HFFc6 (cell line): ENCODE data around the gene POC5. TPM values are rescaled to one million over a fixed set of nuclear protein-coding genes. Genes with fewer than 3 reads are reported as not detected.

Experiments
- DNase-seq: peaks from one replicate; pipeline ENCODE4 v3.0.0-alpha.2; 2018
- H3K27ac Mint-ChIP-seq: 2 replicates; pipeline ENCODE4 v1.8.0; 2020; ENCODE audit warnings: mild to moderate bottlenecking, mixed read lengths
- H3K27me3 Mint-ChIP-seq: 2 replicates; pipeline ENCODE4 v1.8.0; 2021; ENCODE audit warnings: mild to moderate bottlenecking, moderate library complexity, mixed read lengths; ENCODE audit not compliant: insufficient read depth
- H3K36me3 Mint-ChIP-seq: 2 replicates; pipeline ENCODE4 v1.8.0; 2021; ENCODE audit warnings: low read depth, mixed read lengths
- H3K4me1 Mint-ChIP-seq: 2 replicates; pipeline ENCODE4 v1.8.0; 2020; ENCODE audit warnings: low read depth, mixed read lengths
- H3K4me3 Mint-ChIP-seq: 2 replicates; pipeline ENCODE4 v1.8.0; 2020; ENCODE audit warnings: mild to moderate bottlenecking, moderate library complexity, mixed read lengths
- H3K9me3 Mint-ChIP-seq: 2 replicates; pipeline ENCODE4 v1.8.0; 2020; ENCODE audit warnings: mild to moderate bottlenecking, mixed read lengths
- long read RNA-seq: library from polyadenylated mRNA; unstranded; transcript quantifications from one replicate; pipeline ENCODE4 v2.0.0, GENCODE V29; 2019
- total RNA-seq, 6 experiments: library from RNA; stranded (reverse); fragmentation: NEBNext Ultra II Directional; extraction: Animal tissue kit (Norgen Biotek cat#: 25700); gene quantifications; 2 replicates in 1 of 6; 3 replicates in 5 of 6; pipeline ENCODE4 v1.2.3, GENCODE V29; 2021
- TF ChIP-seq, protein P1 (sequence below): fragments of 200-600 bp; sonication (generic); IDR thresholded peaks from 2 replicates; pipeline ENCODE4 v1.5.0; 2021; ENCODE audit warnings: antibody characterized with exemption, mild to moderate bottlenecking

POC5 gene
- 1 to 10 TPM; 3.7 to 6.9 (median 5.4) TPM for total RNA-seq
- long read RNA-seq, partial matches to known transcripts = 1 of 7 reads
- long read RNA-seq, other reads (novel, unspliced or antisense) = 2 of 7 reads

- Mint-ChIP-seq H3K36me3 (peaks cover 6% of the 10 kb centered on the region), H3K4me1 (peaks cover 27% of the 10 kb centered on the region), H3K27ac (peak within 1 kb of the TSS; percentile 97), H3K9me3 (no peaks in the 10 kb centered on the region), H3K4me3 (peak within 1 kb of the TSS; percentile 99), H3K27me3 (peaks cover 4% of the 10 kb centered on the region; the same call in 1 of the 2 replicates)
- TF ChIP-seq, protein P1, sequence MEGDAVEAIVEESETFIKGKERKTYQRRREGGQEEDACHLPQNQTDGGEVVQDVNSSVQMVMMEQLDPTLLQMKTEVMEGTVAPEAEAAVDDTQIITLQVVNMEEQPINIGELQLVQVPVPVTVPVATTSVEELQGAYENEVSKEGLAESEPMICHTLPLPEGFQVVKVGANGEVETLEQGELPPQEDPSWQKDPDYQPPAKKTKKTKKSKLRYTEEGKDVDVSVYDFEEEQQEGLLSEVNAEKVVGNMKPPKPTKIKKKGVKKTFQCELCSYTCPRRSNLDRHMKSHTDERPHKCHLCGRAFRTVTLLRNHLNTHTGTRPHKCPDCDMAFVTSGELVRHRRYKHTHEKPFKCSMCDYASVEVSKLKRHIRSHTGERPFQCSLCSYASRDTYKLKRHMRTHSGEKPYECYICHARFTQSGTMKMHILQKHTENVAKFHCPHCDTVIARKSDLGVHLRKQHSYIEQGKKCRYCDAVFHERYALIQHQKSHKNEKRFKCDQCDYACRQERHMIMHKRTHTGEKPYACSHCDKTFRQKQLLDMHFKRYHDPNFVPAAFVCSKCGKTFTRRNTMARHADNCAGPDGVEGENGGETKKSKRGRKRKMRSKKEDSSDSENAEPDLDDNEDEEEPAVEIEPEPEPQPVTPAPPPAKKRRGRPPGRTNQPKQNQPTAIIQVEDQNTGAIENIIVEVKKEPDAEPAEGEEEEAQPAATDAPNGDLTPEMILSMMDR = no peak
- DNase-seq = peak; percentile 90
Observed at GRCh38 chr5:75717082-75717922, at the start of gene POC5. Gene POC5, minus strand, starts transcription at chr5:75717437. Its CDS starts 4,500 bp downstream, at chr5:75712937.

DNA sequence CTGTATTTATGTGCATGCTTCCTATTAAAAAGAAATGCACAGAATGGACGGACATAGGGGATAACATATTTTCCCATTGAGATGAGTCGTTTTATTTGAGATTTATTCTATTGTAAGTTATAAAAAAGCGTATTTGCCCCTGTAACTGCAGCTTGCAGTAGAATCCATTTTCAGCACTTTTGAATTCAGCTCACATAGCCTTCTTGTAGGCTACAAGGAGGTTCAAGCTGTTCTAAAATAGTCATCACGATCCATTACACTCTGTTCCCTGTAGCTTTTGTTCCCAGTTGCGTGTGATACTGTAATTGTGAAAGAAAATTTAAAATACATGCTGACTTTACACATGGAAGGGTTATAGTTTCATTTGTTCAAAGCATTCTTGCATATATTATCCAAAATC lies 40.9 kb upstream of the POC5 start:
- no peaks in the 10 kb centered on the region for H3K36me3 Mint-ChIP-seq
- peaks cover 8% of the 10 kb centered on the region for H3K4me1 Mint-ChIP-seq
- no peak for DNase-seq
- H3K9me3 Mint-ChIP-seq = no peaks in the 10 kb centered on the region
- H3K4me3 Mint-ChIP-seq = no peak overlapping the region
- H3K27ac Mint-ChIP-seq = no peak overlapping the region
- TF ChIP-seq, protein P1 = no peak
- H3K27me3 Mint-ChIP-seq = no peaks in the 10 kb centered on the region; the same call in none of the 2 replicates

DNA sequence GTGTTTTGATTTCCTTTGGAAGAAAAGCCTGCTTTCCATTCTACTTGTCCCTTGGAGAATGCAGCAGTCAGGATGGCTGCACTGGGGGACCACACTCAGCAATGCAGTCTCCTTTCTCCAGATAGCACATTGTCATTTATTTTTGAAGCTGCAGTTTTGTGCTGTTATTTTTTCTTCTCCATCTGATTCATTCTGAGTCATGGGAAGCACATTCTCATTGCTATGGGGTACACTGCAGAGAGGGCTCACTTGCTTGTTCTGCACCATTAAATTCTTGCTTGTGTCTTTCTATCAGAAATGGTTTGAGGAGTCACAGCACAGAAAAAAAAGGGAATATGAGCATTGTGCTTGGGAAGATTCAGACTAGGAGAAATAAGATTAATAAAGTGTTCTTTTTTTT lies 39.7 kb upstream of the POC5 start:
- Mint-ChIP-seq H3K4me1 (peaks cover 8% of the 10 kb centered on the region), H3K27ac (no peak overlapping the region), H3K4me3 (no peak overlapping the region), H3K9me3 (no peaks in the 10 kb centered on the region), H3K27me3 (no peaks in the 10 kb centered on the region; the same call in none of the 2 replicates), H3K36me3 (no peaks in the 10 kb centered on the region)
- TF ChIP-seq, protein P1 = no peak
- no peak for DNase-seq

GRCh38 chr5:75756211-75756610 lies 39.0 kb upstream of the POC5 start:
- no peaks in the 10 kb centered on the region; the same call in none of the 2 replicates for H3K27me3 Mint-ChIP-seq
- no peaks in the 10 kb centered on the region for H3K9me3 Mint-ChIP-seq
- no peak overlapping the region for H3K4me3 Mint-ChIP-seq
- DNase-seq = no peak
- H3K36me3 Mint-ChIP-seq = no peaks in the 10 kb centered on the region
- TF ChIP-seq, protein P1 = no peak
- no peak overlapping the region for H3K27ac Mint-ChIP-seq
- H3K4me1 Mint-ChIP-seq = peaks cover 8% of the 10 kb centered on the region

- H3K9me3 Mint-ChIP-seq = no peaks in the 10 kb centered on the region
- H3K27me3 Mint-ChIP-seq = peaks cover 2% of the 10 kb centered on the region; the same call in 1 of the 2 replicates
- no peaks in the 10 kb centered on the region for H3K36me3 Mint-ChIP-seq
- no peak overlapping the region for H3K4me3 Mint-ChIP-seq
- no peak overlapping the region for H3K27ac Mint-ChIP-seq
- TF ChIP-seq, protein P1 = no peak
- DNase-seq = no peak
- peaks cover 8% of the 10 kb centered on the region for H3K4me1 Mint-ChIP-seq
Observed at GRCh38 chr5:75753182-75753581, 35.9 kb upstream of the POC5 start.
